Retinal pigment epithelial cell (primary cell): ENCODE results near the gene UBE2E1.

Experiments
- DNase-seq: peaks from one replicate; pipeline ENCODE4 v3.0.0-alpha.2; 2010; ENCODE audit warnings: low read depth
- H3K4me3 ChIP-seq: 2 replicates; pipeline ENCODE4 v1.5.1; 2011; ENCODE audit warnings: mild to moderate bottlenecking, low read length, control low read depth, moderate library complexity
- TF ChIP-seq, protein P1 (sequence below): conservative IDR thresholded peaks from 2 replicates; pipeline ENCODE4 v1.5.1; 2011; ENCODE audit warnings: low read depth, low read length, control low read depth, inconsistent platforms

Gene UBE2E1

DNA sequence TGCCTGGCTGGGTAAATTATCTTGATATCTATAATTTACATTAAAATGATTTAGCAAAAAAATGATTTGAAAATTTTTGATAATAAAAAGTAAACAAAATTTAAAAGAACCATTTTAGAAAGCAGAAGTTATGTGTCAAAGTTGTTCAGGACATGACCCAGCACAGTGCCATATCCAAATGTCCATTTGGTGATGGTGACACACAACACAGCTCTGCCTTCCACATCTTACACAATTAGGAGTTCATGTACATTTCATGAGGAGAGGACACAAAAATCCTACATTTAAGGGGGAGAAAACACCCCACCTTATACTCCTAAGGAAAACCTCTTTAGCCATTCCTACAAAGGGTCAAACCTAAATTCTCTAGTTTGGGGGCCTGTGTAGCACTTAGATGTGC lies 10.7 kb upstream of the UBE2E1 start:
- TF ChIP-seq, protein P1, sequence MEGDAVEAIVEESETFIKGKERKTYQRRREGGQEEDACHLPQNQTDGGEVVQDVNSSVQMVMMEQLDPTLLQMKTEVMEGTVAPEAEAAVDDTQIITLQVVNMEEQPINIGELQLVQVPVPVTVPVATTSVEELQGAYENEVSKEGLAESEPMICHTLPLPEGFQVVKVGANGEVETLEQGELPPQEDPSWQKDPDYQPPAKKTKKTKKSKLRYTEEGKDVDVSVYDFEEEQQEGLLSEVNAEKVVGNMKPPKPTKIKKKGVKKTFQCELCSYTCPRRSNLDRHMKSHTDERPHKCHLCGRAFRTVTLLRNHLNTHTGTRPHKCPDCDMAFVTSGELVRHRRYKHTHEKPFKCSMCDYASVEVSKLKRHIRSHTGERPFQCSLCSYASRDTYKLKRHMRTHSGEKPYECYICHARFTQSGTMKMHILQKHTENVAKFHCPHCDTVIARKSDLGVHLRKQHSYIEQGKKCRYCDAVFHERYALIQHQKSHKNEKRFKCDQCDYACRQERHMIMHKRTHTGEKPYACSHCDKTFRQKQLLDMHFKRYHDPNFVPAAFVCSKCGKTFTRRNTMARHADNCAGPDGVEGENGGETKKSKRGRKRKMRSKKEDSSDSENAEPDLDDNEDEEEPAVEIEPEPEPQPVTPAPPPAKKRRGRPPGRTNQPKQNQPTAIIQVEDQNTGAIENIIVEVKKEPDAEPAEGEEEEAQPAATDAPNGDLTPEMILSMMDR, result no peak
- no peak overlapping the region for H3K4me3 ChIP-seq
- DNase-seq, result no peak

DNA sequence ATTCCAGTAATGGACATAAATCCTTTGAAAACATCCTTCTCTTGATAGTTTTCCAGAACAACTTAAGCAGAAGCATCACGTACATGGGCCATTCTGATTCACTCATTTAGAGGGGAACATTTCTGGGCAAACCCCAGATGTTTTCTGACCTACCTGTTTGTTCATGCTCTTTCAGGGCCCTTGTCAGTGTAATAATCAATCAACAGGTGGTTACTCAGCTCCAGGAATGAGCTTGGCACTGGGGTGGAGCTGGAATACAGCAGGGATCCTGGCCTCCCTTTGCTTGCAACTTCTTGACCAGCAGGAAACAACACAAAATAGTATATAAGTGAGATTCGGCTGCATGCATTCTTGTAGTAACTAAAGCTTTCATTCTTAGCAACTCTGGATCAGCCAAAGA lies 9.2 kb upstream of the UBE2E1 start:
- no peak for DNase-seq
- H3K4me3 ChIP-seq, result no peak overlapping the region
- TF ChIP-seq, protein P1, result no peak

DNA sequence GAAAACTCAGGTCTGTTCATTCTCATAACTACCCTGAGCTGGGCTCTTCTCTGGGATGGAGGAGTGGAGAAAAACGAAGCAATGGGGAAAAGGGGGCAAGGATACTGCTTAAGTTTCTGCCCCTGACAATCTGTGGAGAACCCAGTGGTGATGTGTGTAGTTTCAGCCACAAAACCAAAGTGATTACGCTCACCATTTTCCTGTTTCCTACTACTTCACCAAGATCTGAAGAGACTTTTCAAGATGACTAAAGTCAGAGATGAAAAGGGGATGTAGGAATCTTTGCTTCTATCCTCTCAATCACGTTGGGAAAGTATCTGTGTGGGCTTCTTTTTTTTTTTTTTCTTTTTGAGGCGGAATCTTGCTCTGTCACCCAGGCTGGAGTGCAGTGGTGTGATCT lies 8.3 kb upstream of the UBE2E1 start:
- no peak for DNase-seq
- TF ChIP-seq, protein P1, result no peak

DNA sequence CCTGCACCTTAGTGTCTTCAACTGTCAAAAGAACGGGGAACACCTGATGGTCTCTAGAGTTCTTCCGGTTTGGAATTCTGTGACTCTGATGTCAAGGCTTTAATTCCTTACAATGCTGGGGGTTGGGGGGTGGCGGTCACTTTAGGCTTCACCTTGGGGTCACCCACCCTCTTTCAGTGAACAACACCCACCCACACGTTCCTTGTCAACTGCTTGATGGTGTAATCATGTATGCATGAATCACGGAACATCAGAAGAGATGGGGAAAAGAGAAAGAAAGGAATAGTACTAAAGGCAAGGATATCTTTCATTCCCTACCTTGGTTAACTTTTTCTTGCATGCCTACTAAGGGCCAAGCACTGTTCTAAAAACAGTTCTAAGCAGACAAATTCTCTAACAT lies 7.3 kb upstream of the UBE2E1 start:
- no peak overlapping the region for H3K4me3 ChIP-seq
- TF ChIP-seq, protein P1, result no peak
- DNase-seq, result no peak

More for the DNA sequence above, 8.3 kb upstream of the UBE2E1 start:
- H3K4me3 ChIP-seq, result no peak overlapping the region

DNA sequence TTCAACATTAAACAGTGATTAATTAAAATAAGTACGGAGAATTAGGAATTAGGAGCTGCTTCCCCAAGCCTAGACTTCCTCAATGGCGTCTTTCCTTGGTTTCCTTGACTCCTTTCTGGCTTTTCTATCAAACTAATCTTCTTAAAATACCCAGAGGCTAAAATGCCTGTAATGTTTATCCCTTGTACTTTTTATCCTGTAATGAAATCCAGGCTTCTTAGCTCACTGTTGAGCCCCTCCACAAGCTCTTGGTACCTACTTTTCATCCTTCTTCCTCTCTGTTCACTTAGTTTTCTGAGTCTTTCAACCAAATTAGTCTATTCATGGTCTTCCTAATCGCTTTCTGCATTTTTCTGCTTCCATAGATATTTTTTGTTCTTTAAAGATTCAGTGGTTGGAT lies 6.9 kb upstream of the UBE2E1 start:
- no peak overlapping the region for H3K4me3 ChIP-seq
- peak; percentile 37 for DNase-seq
- TF ChIP-seq, protein P1, result no peak

DNA sequence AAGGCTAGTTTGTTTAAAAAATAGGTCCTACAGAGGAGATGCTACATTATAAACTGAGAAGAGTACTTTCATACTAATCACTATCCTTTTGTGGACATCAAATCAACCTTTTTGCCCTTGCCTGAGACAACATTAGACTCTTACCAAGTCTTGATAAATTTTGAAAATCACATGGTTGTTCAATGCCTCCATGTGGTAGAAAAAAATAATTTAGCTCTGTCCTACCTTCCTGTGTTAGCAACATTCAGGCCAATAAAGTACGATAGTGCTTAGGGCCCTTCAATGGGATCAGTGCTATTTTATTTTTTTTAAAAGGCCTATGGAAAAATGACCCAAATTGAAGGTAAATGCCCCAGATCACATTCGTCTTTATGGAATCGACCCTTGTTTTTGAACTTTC lies 5.0 kb upstream of the UBE2E1 start:
- no peak for DNase-seq
- no peak overlapping the region for H3K4me3 ChIP-seq
- TF ChIP-seq, protein P1, result no peak

DNA sequence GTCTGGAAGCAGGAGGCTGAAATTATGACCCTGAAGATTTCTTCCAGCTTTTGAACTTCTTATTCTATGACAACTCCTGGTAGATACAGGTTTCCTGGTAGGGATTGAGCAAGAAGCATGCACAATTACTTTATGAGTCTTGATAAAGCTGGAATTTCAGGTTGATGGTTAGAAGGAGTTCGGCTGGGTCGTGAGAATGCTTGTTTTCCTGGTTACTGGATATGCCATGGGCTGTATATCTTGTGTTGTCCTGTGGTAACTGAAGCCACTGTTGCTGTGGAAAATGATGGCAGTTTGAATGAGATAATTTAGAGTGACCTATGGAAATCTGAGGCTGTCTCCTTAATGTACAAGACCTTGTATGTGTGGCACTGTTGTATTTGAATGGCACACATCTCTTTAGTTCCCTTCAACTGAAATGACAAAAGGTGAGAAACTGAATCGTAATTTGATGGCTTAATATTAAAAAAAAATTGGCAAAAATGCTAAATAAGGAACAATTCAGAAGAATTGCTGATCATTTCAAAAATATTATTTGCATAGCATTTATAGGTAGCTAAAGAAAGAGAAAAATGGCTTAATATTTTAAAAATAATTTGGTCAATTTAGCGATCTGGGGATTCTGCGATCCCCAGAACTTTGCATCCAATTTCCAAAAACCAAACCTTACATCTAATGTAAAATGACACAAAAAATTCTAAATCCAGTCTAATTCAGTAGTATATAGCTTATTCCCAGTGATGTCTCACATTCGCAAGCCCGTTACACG lies 1.1 kb upstream of the UBE2E1 start:
- H3K4me3 ChIP-seq, result no peak overlapping the region
- no peak for DNase-seq
- TF ChIP-seq, protein P1, result no peak
